MCF 10A (cell line): ENCODE data around the gene LPP. TPM values are rescaled to one million over a fixed set of nuclear protein-coding genes. Genes with fewer than 3 reads are reported as not detected.

Experiments
- BruUV-seq: library from RNA; stranded (reverse); fragments of 400-500 nt; replicated peaks from 2 replicates; lab custom pipeline; 2021; lab: Mats Ljungman, UMichigan
- CTCF ChIA-PET: fragments of 300-600 bp; sonication (Branson Sonifier 250); formaldehyde crosslinking; extraction: SDS; loops from one replicate; lab custom pipeline; 2021; ENCODE audit warnings: antibody characterized with exemption, inconsistent platforms; lab: Yijun Ruan, JAX
- POLR2A ChIA-PET: fragments of 300-600, 350-650 bp; sonication (Branson Sonifier 250); formaldehyde crosslinking; extraction: SDS; loops from one replicate; lab custom pipeline; 2020; ENCODE audit warnings: antibody characterized with exemption, inconsistent platforms; lab: Yijun Ruan, JAX
- DNase-seq: peaks from one replicate; pipeline ENCODE4 v3.0.0-alpha.2; 2018; ENCODE audit not compliant: unreplicated experiment
- H3K27ac Mint-ChIP-seq: one replicate; pipeline ENCODE4 v1.8.0; 2022; ENCODE audit warnings: mild to moderate bottlenecking, low read depth, mixed read lengths; ENCODE audit not compliant: unreplicated experiment
- H3K27me3 Mint-ChIP-seq: one replicate; pipeline ENCODE4 v1.8.0; 2022; ENCODE audit warnings: mixed read lengths; ENCODE audit not compliant: insufficient read depth, unreplicated experiment
- H3K36me3 Mint-ChIP-seq: one replicate; pipeline ENCODE4 v1.8.0; 2022; ENCODE audit warnings: mild to moderate bottlenecking, moderate library complexity, mixed read lengths; ENCODE audit not compliant: insufficient read depth, unreplicated experiment
- H3K4me1 Mint-ChIP-seq: one replicate; pipeline ENCODE4 v1.8.0; 2022; ENCODE audit warnings: mixed read lengths; ENCODE audit not compliant: insufficient read depth, unreplicated experiment
- H3K4me3 Mint-ChIP-seq: one replicate; pipeline ENCODE4 v1.8.0; 2022; ENCODE audit warnings: mild to moderate bottlenecking, moderate library complexity, mixed read lengths; ENCODE audit not compliant: unreplicated experiment
- H3K9me3 Mint-ChIP-seq: one replicate; pipeline ENCODE4 v1.8.0; 2022; ENCODE audit warnings: mixed read lengths; ENCODE audit not compliant: unreplicated experiment
- CTCF ChIP-seq: fragments of 200-600 bp; IDR thresholded peaks from one replicate; pipeline ENCODE4 v1.8.0; 2022; ENCODE audit warnings: antibody characterized with exemption, mild to moderate bottlenecking; ENCODE audit not compliant: unreplicated experiment
- intact Hi-C: fragments of 100-400 bp; cut with micrococcal nuclease; formaldehyde crosslinking; loops from 2 replicates; pipeline ENCODE4 v1.14.1; 2022
- total RNA-seq: library from RNA; stranded (reverse); gene quantifications from 2 replicates; pipeline ENCODE4 v1.2.3, GENCODE V29; 2022

LPP gene
- total RNA-seq, 1 experiment from 2014 or later, result 117 TPM

GRCh38 chr3:188266562-188267274 lies 112.8 kb downstream of the LPP start:
- BruUV-seq, result TSS peak; percentile 84

GRCh38 chr3:188267790-188268335 lies 113.9 kb downstream of the LPP start:
- Mint-ChIP-seq H3K9me3 (no peaks in the 10 kb centered on the region), H3K4me3 (no peak overlapping the region), H3K4me1 (peaks cover 19% of the 10 kb centered on the region), H3K27me3 (no peaks in the 10 kb centered on the region), H3K36me3 (peaks cover 11% of the 10 kb centered on the region), H3K27ac (no peak overlapping the region)
- intact Hi-C loops, result loop anchor here (10.0 kb wide), 1 partner anchor 113 kb away; the partner anchor contains the start of gene LPP
- BruUV-seq, result no TSS peak
- POLR2A ChIA-PET, result interaction anchor here (0.6 to 4.0 kb wide), 4 partner anchors 27 to 527 kb away, joined by 3 to 29 read pairs (median 7); partner anchors contain the start of gene BCL6
- DNase-seq, result no peak
- CTCF ChIA-PET, result no interaction called here
- TF ChIP-seq CTCF, result no peak

More at GRCh38 chr3:188266562-188267274, 112.8 kb downstream of the LPP start:
- peaks cover 11% of the 10 kb centered on the region for H3K36me3 Mint-ChIP-seq
- intact Hi-C loops, result loop anchor here (10.0 kb wide), 1 partner anchor 112 kb away; the partner anchor contains the start of gene LPP
- DNase-seq, result peak; percentile 69
- H3K4me1 Mint-ChIP-seq, result peaks cover 11% of the 10 kb centered on the region
- POLR2A ChIA-PET, result interaction anchor here (0.6 to 4.0 kb wide), 9 partner anchors 17 to 526 kb away, joined by 3 to 29 read pairs (median 3); partner anchors contain the start of gene BCL6
- no peak overlapping the region for H3K27ac Mint-ChIP-seq
- H3K9me3 Mint-ChIP-seq, result no peaks in the 10 kb centered on the region
- H3K4me3 Mint-ChIP-seq, result no peak overlapping the region
- TF ChIP-seq CTCF, result no peak
- CTCF ChIA-PET, result interaction anchor here (0.5 kb wide), 1 partner anchor 689 kb away, joined by 3 read pairs; no protein-coding TSS in a partner anchor
- no peaks in the 10 kb centered on the region for H3K27me3 Mint-ChIP-seq

- TF ChIP-seq CTCF, result no peak
- Mint-ChIP-seq H3K4me3 (no peak overlapping the region), H3K27ac (no peak overlapping the region), H3K36me3 (peaks cover 11% of the 10 kb centered on the region), H3K27me3 (no peaks in the 10 kb centered on the region), H3K9me3 (no peaks in the 10 kb centered on the region), H3K4me1 (peaks cover 22% of the 10 kb centered on the region)
- DNase-seq, result no peak
- intact Hi-C loops, result loop anchor here (10.0 kb wide), 1 partner anchor 114 kb away; the partner anchor contains the start of gene LPP
- BruUV-seq, result no TSS peak
- ChIA-PET POLR2A (interaction anchor here (0.6 to 2.0 kb wide), 4 partner anchors 19 to 528 kb away, joined by 3 to 11 read pairs (median 3); no protein-coding TSS in a partner anchor), CTCF (interaction anchor here (0.8 to 1.2 kb wide), 2 partner anchors 58 to 528 kb away, joined by 3 read pairs; no protein-coding TSS in a partner anchor)
These were observed 114.4 kb downstream of the LPP start for GRCh38 chr3:188268336-188268735.

GRCh38 chr3:188269040-188269439 lies 115.1 kb downstream of the LPP start:
- H3K27ac Mint-ChIP-seq, result no peak overlapping the region
- peaks cover 22% of the 10 kb centered on the region for H3K4me1 Mint-ChIP-seq
- no TSS peak for BruUV-seq

More at GRCh38 chr3:188269040-188269439, 115.1 kb downstream of the LPP start:
- Mint-ChIP-seq H3K36me3 (peaks cover 11% of the 10 kb centered on the region), H3K4me3 (no peak overlapping the region), H3K27me3 (no peaks in the 10 kb centered on the region), H3K9me3 (no peaks in the 10 kb centered on the region)
- intact Hi-C loops, result loop anchor here (10.0 kb wide), 1 partner anchor 114 kb away; the partner anchor contains the start of gene LPP
- ChIA-PET CTCF (interaction anchor here (0.6 to 1.2 kb wide), 5 partner anchors 32 to 529 kb away, joined by 3 to 4 read pairs (median 3); no protein-coding TSS in a partner anchor), POLR2A (interaction anchor here (0.6 to 1.5 kb wide), 4 partner anchors 18 to 404 kb away, joined by 3 to 4 read pairs (median 3); no protein-coding TSS in a partner anchor)
- no peak for DNase-seq
- no peak for TF ChIP-seq CTCF
